ENCODE measurements around the gene CIRBP. TPM values are rescaled to one million over a fixed set of nuclear protein-coding genes. Genes with fewer than 3 reads are reported as not detected.

Gene CIRBP
- polyA plus RNA-seq, 1 of the 3 experiments (the other 2 are of a cell fraction): 762 TPM

DNA sequence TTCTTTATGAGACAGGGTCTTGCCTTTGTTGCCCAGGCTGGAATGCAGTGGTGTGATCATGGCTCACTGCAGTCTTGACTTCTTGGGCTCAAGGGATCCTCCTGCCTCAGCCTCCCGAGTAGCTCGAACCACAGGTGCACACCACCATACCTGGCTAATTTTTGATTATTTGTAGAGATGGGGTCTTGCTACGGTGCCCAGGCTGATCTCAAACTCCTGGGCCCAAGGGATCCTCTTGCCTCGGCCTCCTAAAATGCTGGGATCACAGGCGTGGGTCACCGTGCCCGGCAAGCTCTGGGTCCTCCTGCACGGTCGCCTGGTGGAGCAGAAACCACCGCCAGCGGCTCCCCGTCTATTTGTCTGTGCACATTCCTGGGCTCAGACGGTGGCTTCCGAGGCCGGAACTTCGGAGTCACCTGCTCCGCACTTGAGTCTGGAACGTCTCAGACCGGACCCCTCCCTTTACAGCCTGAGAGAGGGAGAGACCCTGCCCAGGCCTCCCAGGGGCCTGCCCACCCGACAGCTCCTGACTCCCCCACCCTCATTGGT is 38.7 kb downstream of the CIRBP start:
- DNase-seq: no peak
- no peak overlapping the region for H3K27ac ChIP-seq (ENCODE audit: low read depth in 2 of 2, low read length in 1 of 2)
- H3K9me2 ChIP-seq: no peaks in the 10 kb centered on the region
- H3K9me3 ChIP-seq: no peaks in the 10 kb centered on the region
- H2AFZ ChIP-seq (ENCODE audit: low read depth): no peak overlapping the region
- H3K4me3 ChIP-seq (ENCODE audit: low read depth in 2 of 2, low read length in 1 of 2): no peak overlapping the region
- H3F3A ChIP-seq (replicated peaks; ENCODE audit: insufficient read depth): no peaks in the 10 kb centered on the region
- H3K27me3 ChIP-seq (ENCODE audit: insufficient read depth): no peaks in the 10 kb centered on the region
- no peaks in the 10 kb centered on the region for H4K20me1 ChIP-seq (ENCODE audit: insufficient read depth)
- H3K4me2 ChIP-seq: no peak overlapping the region
- CTCF ChIA-PET: no interaction called here
- WGBS (ENCODE audit: low lambda C conversion rate): 88% methylated on average over 4 of the region's 20 CpGs
- no peaks in the 10 kb centered on the region for H3K4me1 ChIP-seq (ENCODE audit: control insufficient read depth in 1 of 2, insufficient read depth in 2 of 2, low read depth in 1 of 2, low read length in 1 of 2)
- H3K79me2 ChIP-seq (ENCODE audit: insufficient read depth): no peaks in the 10 kb centered on the region
- no peaks in the 10 kb centered on the region for H3K36me3 ChIP-seq (replicated peaks in 1 of 2; ENCODE audit: control insufficient read depth in 1 of 2, insufficient read depth in 2 of 2, low read length in 1 of 2)
- POLR2A ChIA-PET: no interaction called here
- TF ChIP-seq IRF3 (IDR thresholded peaks at IDR 0.05; ENCODE audit: low read depth, low read length): no peak
- no peak for TF ChIP-seq YY1 (IDR thresholded peaks at IDR 0.05; ENCODE audit: low read depth)
- TF ChIP-seq NRF1 (IDR thresholded peaks at IDR 0.05; ENCODE audit: low read depth, low read length): no peak
- TF ChIP-seq REST (IDR thresholded peaks at IDR 0.05; ENCODE audit: low read depth, low read length): no peak
- TF ChIP-seq CHD2 (IDR thresholded peaks at IDR 0.05; ENCODE audit: low read length, partially characterized antibody): no peak
- no peak for TF ChIP-seq RFX5 (IDR thresholded peaks at IDR 0.05; ENCODE audit: low read length)
- no peak for TF ChIP-seq EZH2phosphoT487 (IDR thresholded peaks at IDR 0.05; ENCODE audit: borderline replicate concordance, low read depth)
- TF ChIP-seq GATA2 (CRISPR knock-in tag; IDR thresholded peaks at IDR 0.05): no peak
- no peak overlapping the region for H3K9ac ChIP-seq

DNA sequence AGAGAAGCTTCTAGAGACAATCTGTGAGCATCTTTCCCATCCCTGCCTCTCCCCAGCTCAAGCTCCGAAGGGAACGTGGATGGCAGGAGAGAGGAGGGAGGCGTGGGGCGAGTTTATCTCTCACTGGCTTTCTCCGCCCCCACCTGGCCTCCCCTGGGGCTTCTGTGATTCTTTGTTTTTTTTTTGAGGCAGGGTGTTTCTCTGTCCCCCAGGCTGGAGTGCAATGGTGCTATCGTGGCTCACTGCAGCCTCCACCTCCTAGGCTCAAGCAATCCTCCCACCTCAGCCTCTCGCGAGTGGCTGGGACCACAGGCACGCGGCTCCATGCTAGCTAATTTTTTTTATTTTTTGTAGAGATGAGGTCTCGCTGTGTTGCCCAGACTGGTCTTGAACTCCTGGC is 39.6 kb downstream of the CIRBP start:
- no peaks in the 10 kb centered on the region for H3K27me3 ChIP-seq (ENCODE audit: insufficient read depth)
- 81% methylated on average over 11 of the region's 11 CpGs for WGBS (ENCODE audit: low lambda C conversion rate)
- H3K36me3 ChIP-seq (replicated peaks in 1 of 2; ENCODE audit: control insufficient read depth in 1 of 2, insufficient read depth in 2 of 2, low read length in 1 of 2): no peaks in the 10 kb centered on the region
- H3K9me2 ChIP-seq: no peaks in the 10 kb centered on the region
- DNase-seq: no peak
- H3K4me2 ChIP-seq: no peak overlapping the region
- H3K4me3 ChIP-seq (ENCODE audit: low read depth in 2 of 2, low read length in 1 of 2): no peak overlapping the region
- H3K9ac ChIP-seq: no peak overlapping the region
- ChIA-PET CTCF (no interaction called here), POLR2A (no interaction called here)
- no peaks in the 10 kb centered on the region for H3F3A ChIP-seq (replicated peaks; ENCODE audit: insufficient read depth)
- H3K27ac ChIP-seq (ENCODE audit: low read depth in 2 of 2, low read length in 1 of 2): no peak overlapping the region
- H3K79me2 ChIP-seq (ENCODE audit: insufficient read depth): no peaks in the 10 kb centered on the region
- H2AFZ ChIP-seq (ENCODE audit: low read depth): no peak overlapping the region
- H3K9me3 ChIP-seq: no peaks in the 10 kb centered on the region
- H3K4me1 ChIP-seq (ENCODE audit: control insufficient read depth in 1 of 2, insufficient read depth in 2 of 2, low read depth in 1 of 2, low read length in 1 of 2): peaks cover 0 to 7% of the 10 kb centered on the region in 2 experiments; a peak in 1 of 4 replicates
- no peaks in the 10 kb centered on the region for H4K20me1 ChIP-seq (ENCODE audit: insufficient read depth)
- no peak for TF ChIP-seq PBX3 (IDR thresholded peaks at IDR 0.05)
- no peak for TF ChIP-seq JUND (IDR thresholded peaks at IDR 0.05)
- no peak for TF ChIP-seq REST (IDR thresholded peaks at IDR 0.05; ENCODE audit: low read depth, low read length)
- TF ChIP-seq, protein P1, sequence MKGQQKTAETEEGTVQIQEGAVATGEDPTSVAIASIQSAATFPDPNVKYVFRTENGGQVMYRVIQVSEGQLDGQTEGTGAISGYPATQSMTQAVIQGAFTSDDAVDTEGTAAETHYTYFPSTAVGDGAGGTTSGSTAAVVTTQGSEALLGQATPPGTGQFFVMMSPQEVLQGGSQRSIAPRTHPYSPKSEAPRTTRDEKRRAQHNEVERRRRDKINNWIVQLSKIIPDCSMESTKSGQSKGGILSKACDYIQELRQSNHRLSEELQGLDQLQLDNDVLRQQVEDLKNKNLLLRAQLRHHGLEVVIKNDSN (IDR thresholded peaks at IDR 0.05; ENCODE audit: borderline replicate concordance, low read depth): no peak
- TF ChIP-seq SIN3A (IDR thresholded peaks at IDR 0.05; ENCODE audit: borderline replicate concordance, low read depth, low read length): no peak
- TF ChIP-seq ELF1 (IDR thresholded peaks at IDR 0.05): no peak
- no peak for TF ChIP-seq FOSL2 (IDR thresholded peaks at IDR 0.05; ENCODE audit: borderline replicate concordance, low read depth)
- TF ChIP-seq RFX5 (IDR thresholded peaks at IDR 0.05; ENCODE audit: low read length): no peak
- TF ChIP-seq RXRA (IDR thresholded peaks at IDR 0.05; ENCODE audit: borderline replicate concordance, low read depth): no peak
- TF ChIP-seq TAF1 (IDR thresholded peaks at IDR 0.05; ENCODE audit: borderline replicate concordance, low read depth, low read length): no peak
